ENCODE data around the gene SNX8. TPM values are rescaled to one million over a fixed set of nuclear protein-coding genes. Genes with fewer than 3 reads are reported as not detected.

Gene SNX8
- total RNA-seq, 1 experiment from 2014 or later = 40.6 TPM

- Mint-ChIP-seq H3K4me1 (no peaks in the 10 kb centered on the region; a peak in 1 of 4 replicates), H3K27me3 (ENCODE audit: low read depth) (no peaks in the 10 kb centered on the region), H3K27ac (peak overlapping the region; percentile 44 to 85 (median 78); a peak in 4 of 7 replicates), H3K9me3 (no peaks in the 10 kb centered on the region), H3K36me3 (ENCODE audit: insufficient read depth in 1 of 3, low read depth in 3 of 3) (peaks cover 10 to 50% (median 37%) of the 10 kb centered on the region in 3 experiments; a peak in 6 of 7 replicates), H3K4me3 (no peak overlapping the region)
- no peak overlapping the region for H3K23ac ChIP-seq (ENCODE audit: insufficient read length, low read depth, low read length)
- no peaks in the 10 kb centered on the region for H3K79me2 ChIP-seq (ENCODE audit: insufficient read depth, low read length)
- no peak overlapping the region for H2BK12ac ChIP-seq (ENCODE audit: insufficient read length, low read depth, low read length)
- WGBS (ENCODE audit: extremely low coverage, insufficient read length, low lambda C conversion rate) = no CpG with 5 or more reads among the region's 9 CpGs
- no peaks in the 10 kb centered on the region for H3K4me1 ChIP-seq (ENCODE audit: insufficient read depth, low read length)
- H3K23me2 ChIP-seq (ENCODE audit: insufficient read length, low read depth, low read length, poor library complexity, severe bottlenecking) = no peaks in the 10 kb centered on the region
- no peak overlapping the region for H3K9ac ChIP-seq (ENCODE audit: extremely low read depth, insufficient read length, low read length)
- DNase-seq = no peak
- no peaks in the 10 kb centered on the region for H3K9me3 ChIP-seq (ENCODE audit: control insufficient read depth, low read depth, low read length)
- no peak overlapping the region for H3K14ac ChIP-seq (ENCODE audit: insufficient read depth, low read length)
- H2BK15ac ChIP-seq (ENCODE audit: low read depth, low read length) = no peak overlapping the region
- no peaks in the 10 kb centered on the region for H3K79me1 ChIP-seq (ENCODE audit: insufficient read depth, low read depth, low read length, poor library complexity, severe bottlenecking)
- H3K4ac ChIP-seq (ENCODE audit: low read depth, low read length) = no peak overlapping the region
- H3K56ac ChIP-seq (ENCODE audit: insufficient read length, low read depth, low read length) = no peak overlapping the region
- H4K20me1 ChIP-seq (ENCODE audit: control insufficient read depth, insufficient read depth, insufficient read length) = no peaks in the 10 kb centered on the region
- no peak overlapping the region for H2AK5ac ChIP-seq (ENCODE audit: insufficient read length, low read length)
- H3K4me2 ChIP-seq (ENCODE audit: insufficient read depth, insufficient read length, low read length) = no peak overlapping the region
- no peak overlapping the region for H3K27ac ChIP-seq (ENCODE audit: insufficient read length, low read depth, low read length)
- H2BK5ac ChIP-seq (ENCODE audit: insufficient read length, low read length) = no peak overlapping the region
- no peak overlapping the region for H4K5ac ChIP-seq (ENCODE audit: insufficient read length, low read depth, low read length)
- TF ChIP-seq CTCF (conservative IDR thresholded peaks at IDR 0.05) = no peak
- H2BK20ac ChIP-seq (ENCODE audit: low read depth, low read length, poor library complexity, severe bottlenecking) = no peak overlapping the region
- H2BK120ac ChIP-seq (ENCODE audit: low read depth, low read length, poor library complexity, severe bottlenecking) = no peak overlapping the region
- H3K18ac ChIP-seq (ENCODE audit: insufficient read length, low read depth, low read length) = no peak overlapping the region
- no peak overlapping the region for H4K8ac ChIP-seq (replicated peaks; ENCODE audit: insufficient read length, low read depth, low read length)
- H3K27me3 ChIP-seq (ENCODE audit: insufficient read depth, low read length) = no peaks in the 10 kb centered on the region
- H2AFZ ChIP-seq (ENCODE audit: low read length) = no peak overlapping the region
- H4K91ac ChIP-seq (ENCODE audit: insufficient read length, low read depth, low read length) = no peak overlapping the region
- no peak overlapping the region for H3T11ph ChIP-seq (ENCODE audit: low read length)
Observed at GRCh38 chr7:2253021-2253420, 61.2 kb downstream of the SNX8 start.

All from H9 (cell line).